NCI-H2196 treated with DMSO at 0.1 percent for 48 hours (cell line): ENCODE results near the gene RBM3.

Experiments used
- DNase-seq: peaks from one replicate; lab custom pipeline; 2025; ENCODE audit not compliant: unreplicated experiment; lab: John Stamatoyannopoulos, UW

The RBM3 gene

DNA sequence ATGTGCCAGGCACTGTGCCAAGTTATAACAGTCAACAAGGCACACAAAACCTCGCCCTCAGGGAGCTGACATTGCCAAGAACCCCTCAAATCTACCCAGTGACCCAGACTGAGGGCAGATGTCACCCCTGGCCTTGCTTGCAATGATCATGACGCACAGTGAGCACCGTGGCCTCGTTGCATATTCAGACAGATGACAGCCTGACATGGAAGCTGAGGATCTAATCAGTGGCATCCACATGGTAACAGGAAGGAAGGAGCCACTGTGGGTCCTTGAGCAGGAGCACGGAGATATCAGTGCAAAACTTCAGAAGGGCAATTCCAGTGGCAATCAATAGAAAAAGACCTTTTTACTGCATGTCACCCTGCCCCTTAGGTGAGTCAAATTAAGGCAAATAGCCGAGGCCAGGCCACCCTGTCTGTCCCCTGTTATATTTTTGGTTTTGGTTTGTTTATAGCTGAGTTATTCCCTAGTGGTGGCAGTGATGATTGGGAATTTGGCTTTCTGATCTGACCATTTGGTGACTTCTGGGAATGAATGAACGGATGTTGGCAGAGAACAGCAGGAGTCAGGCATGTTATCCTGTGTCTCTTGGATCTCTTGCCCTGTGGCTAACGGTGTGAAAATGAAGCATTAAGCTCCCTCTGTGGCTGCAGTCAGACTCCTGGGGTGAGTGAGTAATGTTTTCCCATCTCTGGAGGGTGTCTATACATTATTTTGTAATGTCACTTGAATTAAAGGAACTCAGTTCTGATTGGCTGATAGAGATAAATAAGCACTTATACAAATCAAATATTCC lies 43.5 kb downstream of the RBM3 start:
- DNase-seq: no peak

DNA sequence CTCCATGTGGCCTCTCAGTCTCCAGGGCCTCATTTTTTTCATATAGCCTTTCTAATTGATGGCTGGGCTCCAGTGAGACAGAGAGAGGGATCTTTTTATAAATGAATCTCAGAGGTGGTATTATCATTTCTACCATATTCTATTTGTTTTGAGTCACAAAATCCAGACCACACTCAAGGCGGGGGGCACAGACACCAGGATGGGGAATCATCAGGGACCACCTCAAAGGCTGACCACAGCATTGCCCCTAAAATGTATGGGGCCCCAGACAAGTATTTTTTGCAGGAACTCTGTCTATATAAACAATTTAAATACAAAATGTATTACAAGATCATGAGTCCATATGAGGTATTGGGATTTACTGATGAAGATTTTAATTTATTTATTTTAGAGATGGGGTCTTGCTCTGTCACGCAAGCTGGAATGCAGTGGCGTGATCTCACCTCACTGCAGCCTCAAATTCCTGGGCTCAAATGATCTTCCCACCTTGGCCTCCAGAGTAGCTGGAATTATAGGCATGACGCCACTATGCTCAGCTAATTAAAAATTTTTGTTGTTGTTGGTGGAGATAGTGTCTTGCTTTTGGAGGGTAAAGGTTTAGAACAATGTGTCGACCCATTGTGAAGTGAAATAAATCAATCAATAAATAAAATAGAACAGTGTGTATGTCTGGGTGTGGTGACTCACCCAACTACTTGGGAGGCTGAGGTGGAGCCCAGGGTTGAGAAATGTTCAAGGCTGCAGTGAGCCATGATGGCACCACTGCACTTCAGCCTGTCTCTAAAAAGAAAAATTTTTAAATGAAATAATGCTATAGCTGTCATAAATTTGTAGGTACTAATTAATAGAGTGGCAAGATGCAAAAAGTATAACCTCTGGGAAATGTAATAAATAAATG lies 52.4 kb downstream of the RBM3 start:
- DNase-seq: no peak
